Esophagus muscularis mucosa (tissue), 4 donors: Measurements from ENCODE around the gene ADAMTS19. TPM values are rescaled to one million over a fixed set of nuclear protein-coding genes. Genes with fewer than 3 reads are reported as not detected.

Experiments
- DNase-seq: peaks from one replicate; pipeline ENCODE4 v3.0.0-alpha.2; 2017; ENCODE audit errors: extremely low spot score
- H3K27ac ChIP-seq, 4 donors: fragments of 200-600 bp; sonication (generic); replicated peaks in 1 of 4; 1 replicate in 3 of 4; 2 replicates in 1 of 4; pipeline ENCODE4 v1.5.1; 2016 to 2019; ENCODE audit warnings: mild to moderate bottlenecking in 1 of 4
- H3K27me3 ChIP-seq, 4 donors: fragments of 200-600 bp; sonication (generic); one replicate each; pipeline versions ENCODE4 v1.5.1 to v1.6.0; 2016 to 2019
- H3K36me3 ChIP-seq, 4 donors: fragments of 200-600 bp; sonication (generic); one replicate each; pipeline ENCODE4 v1.5.1; 2016 to 2019
- H3K4me1 ChIP-seq, 4 donors: fragments of 200-600 bp; sonication (generic); one replicate each; pipeline ENCODE4 v1.5.1; 2016 to 2019
- H3K4me3 ChIP-seq, 4 donors: fragments of 200-600 bp; sonication (generic); 1 replicate in 2 of 4; 2 replicates in 2 of 4; pipeline ENCODE4 v1.5.1; 2016 to 2019; ENCODE audit warnings: mild to moderate bottlenecking in 4 of 4, moderate library complexity in 1 of 4
- H3K9me3 ChIP-seq, 4 donors: fragments of 200-600 bp; sonication (generic); 1 replicate in 3 of 4; 2 replicates in 1 of 4; pipeline ENCODE4 v1.5.1; 2016 to 2019
- CTCF ChIP-seq, 3 experiments: fragments of 200-600 bp in 2 of 3; fragments of 450-650 bp in 1 of 3; sonication (generic) in 2 of 3; IDR thresholded peaks; one replicate each; pipeline ENCODE4 v1.5.1; 2017 to 2019; ENCODE audit warnings: antibody characterized with exemption in 3 of 3, mild to moderate bottlenecking in 2 of 3, moderate library complexity in 1 of 3
- EP300 ChIP-seq: sonication (generic); formaldehyde crosslinking; IDR thresholded peaks from one replicate; pipeline ENCODE4 v1.6.1; 2017; ENCODE audit warnings: antibody characterized with exemption
- POLR2A ChIP-seq: fragments of 450-650 bp; IDR thresholded peaks from one replicate; pipeline ENCODE4 v1.6.1; 2017; ENCODE audit warnings: antibody characterized with exemption, moderate library complexity, mild to moderate bottlenecking, low read depth
- POLR2AphosphoS5 ChIP-seq, 2 donors: sonication (generic); formaldehyde crosslinking; IDR thresholded peaks; one replicate each; pipeline ENCODE4 v1.6.1; 2017; ENCODE audit warnings: antibody characterized with exemption in 2 of 2
- WGBS: methylation state at CpG from one replicate; pipeline ENCODE4 v1.1.5; 2018; 5-methylcytosine and 5-hydroxymethylcytosine counted together
- intact Hi-C: fragments of 100-400 bp; cut with DNase I; formaldehyde crosslinking; loops from one replicate; pipeline ENCODE4 v1.15.1; 2023
- total RNA-seq, 4 donors: library from RNA; depleted of rRNA; stranded (reverse); fragments of >200 nt; gene quantifications; one replicate each; pipeline versions ENCODE4 v1.1.0 to v1.2.1, GENCODE V29; 2016

Gene ADAMTS19
- total RNA-seq, 4 donors from 2014 or later: 8.5 to 23.4 (median 10.9) TPM

GRCh38 chr5:129773376-129773775 is 313.3 kb downstream of the ADAMTS19 start:
- H3K27me3 ChIP-seq: no peaks in the 10 kb centered on the region
- no peak overlapping the region for H3K27ac ChIP-seq
- 70% methylated on average over 5 of the region's 5 CpGs for WGBS
- no peak for DNase-seq
- H3K9me3 ChIP-seq: no peaks in the 10 kb centered on the region
- no peak overlapping the region for H3K4me3 ChIP-seq
- no peak for TF ChIP-seq POLR2A
- TF ChIP-seq CTCF (IDR thresholded peaks at IDR 0.05): no peak
- TF ChIP-seq EP300: no peak
- no peak for TF ChIP-seq POLR2AphosphoS5 (IDR thresholded peaks at IDR 0.05)
- H3K4me1 ChIP-seq: peaks cover 0 to 6% (median 0%) of the 10 kb centered on the region in 4 donors
- no peaks in the 10 kb centered on the region for H3K36me3 ChIP-seq
- intact Hi-C loops: no loop called here

- no peak for DNase-seq
- no peaks in the 10 kb centered on the region for H3K36me3 ChIP-seq
- H3K9me3 ChIP-seq: no peaks in the 10 kb centered on the region
- TF ChIP-seq CTCF (IDR thresholded peaks at IDR 0.05) (no peak), EP300 (no peak)
- intact Hi-C loops: no loop called here
- peaks cover 0 to 14% (median 10%) of the 10 kb centered on the region in 4 donors for H3K4me1 ChIP-seq
- H3K27ac ChIP-seq: no peak overlapping the region
- no peaks in the 10 kb centered on the region for H3K27me3 ChIP-seq
- H3K4me3 ChIP-seq: no peak overlapping the region
- 43% methylated on average over 2 of the region's 2 CpGs for WGBS
Measured at GRCh38 chr5:129781594-129781993, 321.5 kb downstream of the ADAMTS19 start.
